HG02642 (cell line): Measurements from ENCODE around the gene SAFB2.
"Not testable (repeated sequence)": the region's sequence is repeated elsewhere in the genome, so short reads cannot be mapped to it uniquely, and the experiment has no call there.

Source experiments
- ATAC-seq: cut with Tn5 transposase; IDR thresholded peaks from one replicate; pipeline ENCODE4 v1.9.1; 2021; ENCODE audit warnings: mild to moderate bottlenecking; ENCODE audit not compliant: unreplicated experiment, poor library complexity

The SAFB2 gene

DNA sequence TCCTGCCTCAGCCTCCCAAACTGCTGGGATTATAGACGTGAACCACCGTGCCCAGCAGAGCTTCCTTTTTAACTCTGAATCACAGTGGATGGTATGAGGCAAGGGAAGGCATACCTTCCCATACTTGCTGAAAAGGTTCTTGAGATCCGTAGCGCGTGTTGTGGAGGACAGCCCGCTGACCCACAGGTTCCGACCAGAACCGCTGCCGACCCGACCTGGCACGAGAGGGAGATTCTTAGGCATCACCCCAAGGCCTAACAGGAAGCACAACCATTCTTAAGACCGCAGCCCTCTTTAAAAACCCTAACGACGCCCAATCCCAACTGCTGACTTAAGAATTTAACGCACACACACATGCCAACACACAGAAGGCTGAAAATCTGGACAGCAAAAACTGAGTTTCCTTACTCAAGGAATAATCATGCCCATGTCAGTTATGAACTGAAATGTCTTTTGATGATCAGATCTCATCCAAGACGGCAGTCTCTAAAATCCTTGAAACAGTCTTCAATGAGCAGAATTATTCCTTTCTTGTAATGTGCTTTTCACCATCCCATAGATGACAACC, 12.6 kb downstream of the SAFB2 start:
- ATAC-seq = no peak

DNA sequence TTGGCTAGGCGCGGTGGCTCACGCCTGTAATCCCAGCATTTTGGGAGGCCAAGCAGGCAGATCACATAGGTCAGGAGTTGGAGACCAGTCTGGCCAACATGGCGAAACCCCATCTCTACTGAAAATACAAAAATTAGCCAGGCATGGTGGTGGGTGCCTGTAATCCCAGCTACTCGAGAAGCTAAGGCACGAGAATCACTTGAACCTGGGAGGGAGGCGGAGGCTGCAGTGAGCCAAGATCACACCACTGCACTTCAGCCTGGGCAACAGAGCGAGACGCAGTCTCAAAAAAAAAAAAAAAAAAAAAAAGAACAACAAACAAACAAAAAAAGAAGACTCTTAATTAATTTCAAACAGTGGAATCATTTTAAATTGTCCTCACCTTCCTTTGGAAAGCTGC, 13.8 kb downstream of the SAFB2 start:
- ATAC-seq = not testable (repeated sequence)

DNA sequence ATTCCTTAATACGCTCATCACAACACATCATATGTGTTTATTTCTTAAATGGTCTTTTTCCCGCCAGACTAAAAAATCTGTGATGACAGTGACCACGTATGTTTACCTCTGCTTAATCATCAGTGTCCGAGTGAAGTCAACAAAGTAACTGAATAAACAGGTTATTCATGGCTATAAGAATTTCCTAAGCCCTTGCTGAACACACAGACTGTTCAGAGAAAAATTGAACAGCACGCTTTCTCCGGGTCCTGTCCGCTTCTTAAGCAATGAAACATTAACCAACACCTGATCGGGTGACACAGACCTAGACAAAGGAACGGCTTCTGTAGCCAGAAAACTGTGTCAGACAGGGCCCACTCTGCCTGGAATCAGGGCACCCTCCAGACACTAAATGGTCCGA, 14.3 kb downstream of the SAFB2 start:
- no peak for ATAC-seq

DNA sequence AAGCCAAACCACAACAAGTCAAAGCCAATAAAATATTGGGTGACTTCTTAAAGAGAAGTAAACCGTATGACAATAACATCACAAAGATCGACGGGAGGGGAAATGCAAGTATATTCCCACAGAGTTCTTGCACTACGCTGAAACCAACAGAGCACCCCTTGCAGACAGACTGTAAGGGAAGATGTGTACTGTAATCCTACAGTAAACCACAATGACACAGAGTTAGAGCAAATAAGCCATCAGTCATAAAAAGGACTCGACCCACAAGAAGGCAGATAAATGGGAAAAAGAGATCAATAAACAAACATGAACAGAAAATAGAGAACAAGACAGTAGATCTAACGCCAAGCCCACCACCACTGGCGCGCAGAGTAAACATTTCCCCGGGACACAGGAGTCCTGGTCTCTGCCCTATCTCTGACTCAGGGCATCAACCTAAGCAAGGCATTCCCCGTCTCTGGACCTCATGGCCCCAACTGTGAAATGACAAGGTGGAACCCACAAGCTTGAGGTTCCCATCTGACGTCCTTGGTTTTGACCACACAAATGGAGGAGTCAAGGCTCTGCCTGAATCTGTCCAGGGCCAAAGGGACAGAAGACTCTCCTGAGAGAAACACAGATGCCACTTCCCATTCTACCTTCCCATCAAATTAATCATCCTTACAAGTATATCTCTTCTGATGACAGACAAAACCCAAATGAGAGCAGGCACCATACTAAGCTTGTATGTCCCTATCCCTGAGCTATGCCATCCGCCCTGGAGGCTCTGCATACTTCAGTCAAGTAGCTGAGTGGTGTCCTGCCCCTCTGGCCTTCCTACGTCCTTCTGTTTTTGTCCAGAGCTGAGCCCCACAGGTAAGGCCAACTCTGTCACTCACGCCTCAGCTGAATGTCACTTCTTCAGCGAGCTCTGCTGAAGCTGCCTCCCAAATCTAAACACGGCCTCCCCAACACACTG, 15.0 kb downstream of the SAFB2 start:
- no peak for ATAC-seq

DNA sequence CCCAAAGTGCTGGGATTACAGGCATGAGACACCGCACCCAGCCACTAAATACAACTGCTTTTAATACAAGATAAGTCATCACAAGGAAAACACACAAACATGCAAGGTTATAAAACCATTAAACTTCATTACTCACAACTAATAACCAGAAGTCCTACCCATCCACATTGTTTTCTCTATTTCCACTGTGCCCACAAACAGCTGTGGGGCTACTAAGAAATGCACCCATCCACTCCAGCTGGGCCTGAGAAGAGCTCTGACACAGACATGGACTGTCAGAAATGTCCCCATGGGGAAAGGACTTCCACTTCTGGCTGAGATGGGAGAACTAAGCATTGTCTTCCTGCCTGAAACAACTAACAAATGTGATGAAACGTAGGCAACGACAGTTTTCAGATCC, 17.2 kb downstream of the SAFB2 start:
- ATAC-seq = no peak

DNA sequence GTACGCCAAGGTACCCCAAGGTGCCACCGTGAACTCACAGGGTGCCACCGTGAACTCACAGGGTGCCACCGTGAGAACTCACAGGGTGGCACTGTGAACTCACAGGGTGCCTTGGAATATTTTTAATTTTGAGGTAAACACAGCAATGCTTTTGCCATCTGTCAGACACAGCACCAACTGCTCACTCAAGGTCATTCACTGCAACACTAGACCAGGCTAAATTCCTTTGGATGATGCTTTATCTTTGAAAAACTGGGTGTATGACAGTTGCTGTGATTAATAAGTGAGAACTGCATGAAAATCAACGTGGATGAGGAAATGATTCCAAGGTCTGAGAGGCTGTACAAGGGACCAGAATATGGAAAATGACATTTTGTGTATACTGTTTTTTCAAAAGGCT, 18.9 kb downstream of the SAFB2 start:
- no peak for ATAC-seq

DNA sequence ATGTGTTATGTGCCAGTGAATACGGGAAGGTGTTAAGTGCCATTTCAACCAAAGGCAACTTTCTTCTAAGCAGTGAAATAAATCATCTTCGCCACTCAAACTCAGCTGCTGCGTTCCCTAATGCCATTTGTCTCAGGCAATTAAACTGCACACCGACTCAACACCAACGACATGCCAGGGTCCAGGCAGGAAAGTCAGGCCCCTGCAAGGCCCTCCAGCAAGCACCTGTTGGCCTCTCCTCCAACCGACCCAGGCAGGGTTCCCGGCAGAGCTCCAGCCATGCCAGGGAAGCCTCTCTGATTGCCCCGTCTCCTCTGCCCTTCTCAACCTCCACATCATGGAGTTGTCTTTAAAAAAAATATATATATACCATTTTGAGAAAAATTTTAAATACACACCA, 21.8 kb downstream of the SAFB2 start:
- no peak for ATAC-seq

DNA sequence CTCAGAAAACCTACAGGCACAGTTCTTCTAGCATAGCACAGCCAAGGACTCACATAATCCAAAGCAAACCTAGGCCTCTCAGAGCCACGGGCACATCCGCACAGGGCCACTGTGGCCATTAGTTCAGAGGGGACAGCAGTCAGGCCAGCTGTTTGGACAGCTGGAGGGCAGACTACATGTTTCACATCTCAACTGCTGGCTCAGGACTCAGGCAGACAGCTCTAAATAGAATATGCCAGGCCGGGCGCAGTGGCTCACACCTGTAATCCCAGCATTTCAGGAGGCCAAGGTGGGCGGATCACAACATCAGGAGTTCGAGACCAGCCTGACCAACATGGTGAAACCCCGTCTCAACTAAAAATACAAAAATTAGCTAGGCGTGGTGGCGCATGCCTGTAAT, 26.8 kb downstream of the SAFB2 start:
- ATAC-seq = no peak

DNA sequence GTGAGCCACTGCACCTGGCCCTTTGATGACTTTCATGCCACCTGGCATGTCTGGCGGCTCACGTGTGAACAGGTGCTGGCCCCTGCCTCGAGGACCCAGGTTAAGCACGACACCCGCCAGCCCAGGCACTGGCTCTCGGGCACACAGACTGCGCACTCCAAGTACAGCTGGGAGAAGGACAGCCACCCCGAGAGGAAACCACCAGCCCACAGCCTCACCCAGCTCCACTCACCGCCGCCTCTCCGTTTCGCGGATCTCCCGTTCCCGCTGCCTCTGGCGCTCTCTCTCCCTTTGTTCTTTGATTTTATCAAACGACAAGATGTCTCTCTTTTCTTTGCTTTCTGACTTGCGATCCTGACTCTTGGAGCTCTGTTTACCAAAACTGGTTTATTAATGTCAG, 27.4 kb downstream of the SAFB2 start:
- no peak for ATAC-seq

DNA sequence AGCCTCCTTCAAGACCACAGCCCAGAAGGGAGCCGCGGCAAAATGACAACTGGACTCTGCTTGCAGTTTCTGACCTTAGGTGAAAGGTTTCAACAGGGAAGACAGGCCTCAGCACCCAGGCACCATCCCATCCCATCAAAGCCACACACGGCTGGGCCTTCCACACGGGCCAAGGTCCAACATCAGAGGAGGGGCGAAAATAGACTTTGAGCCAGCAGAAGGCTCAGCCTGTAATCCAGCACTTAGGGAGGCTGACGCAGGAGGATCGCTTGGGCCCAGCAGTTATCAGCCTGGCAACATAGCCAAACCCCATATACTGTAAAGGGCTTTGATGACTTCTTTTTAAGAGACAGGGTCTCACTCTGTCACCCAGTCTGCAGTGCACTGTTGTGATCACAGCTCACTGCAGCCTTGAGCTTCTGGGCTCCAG, 28.0 kb downstream of the SAFB2 start:
- no peak for ATAC-seq

DNA sequence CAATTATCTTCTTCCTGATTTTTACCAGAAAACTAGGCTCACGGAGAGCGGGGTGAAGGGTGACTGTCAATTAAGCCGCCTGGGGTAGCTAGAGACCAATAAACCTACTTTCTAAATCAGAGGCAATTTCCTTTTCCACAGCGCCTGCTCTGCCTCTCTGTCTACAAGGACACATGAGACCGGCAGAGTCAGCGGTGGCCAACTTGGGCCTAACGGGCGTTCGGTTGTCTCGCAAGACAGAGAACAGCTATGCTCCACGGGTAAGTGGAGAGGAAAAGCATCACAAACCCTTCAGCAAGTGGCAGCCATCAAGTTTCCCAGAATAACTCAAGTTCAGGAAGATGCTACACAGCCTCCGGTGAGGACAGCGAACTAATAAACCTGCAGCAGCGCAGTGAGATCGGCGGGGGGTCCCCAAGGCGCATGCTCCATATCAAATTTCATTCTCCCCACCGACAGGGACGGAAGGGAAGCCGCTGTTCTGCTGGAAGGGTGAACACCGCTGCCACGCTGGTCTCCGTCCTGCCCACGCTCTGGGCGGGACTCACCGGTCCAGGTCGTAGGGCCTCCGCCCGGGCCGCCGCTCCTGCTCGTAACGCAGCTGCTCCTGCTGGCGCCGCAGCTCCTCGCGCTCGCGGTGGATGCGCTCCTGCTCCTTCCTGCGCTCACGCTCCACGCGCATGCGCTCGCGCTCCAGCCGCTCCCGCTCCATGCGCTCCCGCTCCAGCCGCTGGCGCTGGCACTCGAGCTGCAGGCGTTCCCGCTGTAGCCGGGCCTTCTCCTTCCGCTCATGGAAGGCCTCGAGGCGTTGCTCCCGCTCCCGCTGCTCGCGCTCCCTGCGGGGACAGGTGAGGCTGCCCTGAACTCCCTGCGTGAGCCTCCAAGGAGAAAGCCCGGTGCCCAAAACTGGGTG, 29.0 kb downstream of the SAFB2 start:
- ATAC-seq = no peak

DNA sequence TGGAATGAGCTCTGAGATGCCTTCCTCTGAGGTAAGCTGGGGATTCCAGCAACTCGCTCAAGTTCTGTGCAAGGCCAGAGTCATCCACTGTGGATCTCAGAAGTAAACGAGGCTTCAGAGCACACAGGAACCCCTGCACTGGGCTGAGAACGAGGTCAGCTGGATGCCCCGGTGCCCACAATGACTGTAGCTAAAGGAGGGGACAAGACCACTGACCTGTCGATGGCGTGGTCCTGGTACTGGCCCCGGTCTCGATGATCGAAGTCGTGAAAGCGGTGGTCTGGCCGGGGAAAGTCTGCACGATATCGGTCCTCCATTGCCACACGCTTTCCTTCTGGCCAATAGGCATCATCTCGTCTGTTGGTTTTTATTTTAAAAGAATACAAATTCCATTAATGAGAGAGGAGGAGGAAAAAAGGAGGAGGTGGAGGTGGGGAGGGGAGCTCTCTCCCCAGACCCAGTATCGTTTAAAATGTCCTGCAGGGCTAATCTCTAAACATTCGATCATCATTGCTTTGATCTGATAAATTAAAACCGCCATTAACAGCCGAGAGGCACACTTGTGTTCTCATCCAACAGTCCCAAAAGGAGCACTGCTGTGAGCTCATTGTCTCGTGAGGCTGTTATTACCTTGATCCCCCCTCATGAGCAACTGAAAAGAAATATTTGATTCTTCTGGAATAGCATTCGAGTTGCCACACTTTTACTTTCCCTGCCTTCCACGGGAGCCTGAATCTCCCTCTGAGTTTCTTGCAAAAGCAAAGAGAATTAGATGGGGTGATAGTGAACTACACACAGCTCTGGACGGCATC, 29.8 kb downstream of the SAFB2 start:
- no peak for ATAC-seq

DNA sequence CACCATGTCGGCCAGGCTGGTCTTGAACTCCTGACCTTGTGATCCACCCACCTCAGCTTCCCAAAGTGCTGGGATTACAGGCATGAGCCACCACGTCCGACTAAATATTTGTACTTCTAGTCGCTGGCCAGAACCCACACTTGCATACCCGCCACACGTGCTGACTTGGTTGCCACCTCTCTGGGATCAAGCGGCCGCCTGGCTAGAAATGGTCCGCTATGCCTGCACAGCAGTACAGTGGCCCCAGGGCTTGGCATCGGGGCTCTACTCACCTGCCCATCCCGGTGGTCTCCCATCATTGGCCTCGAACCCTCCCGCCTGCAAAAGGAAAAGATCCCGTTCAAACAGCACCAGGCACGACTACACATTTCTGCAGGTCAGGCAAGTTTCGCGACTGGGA, 31.1 kb downstream of the SAFB2 start:
- ATAC-seq = no peak

DNA sequence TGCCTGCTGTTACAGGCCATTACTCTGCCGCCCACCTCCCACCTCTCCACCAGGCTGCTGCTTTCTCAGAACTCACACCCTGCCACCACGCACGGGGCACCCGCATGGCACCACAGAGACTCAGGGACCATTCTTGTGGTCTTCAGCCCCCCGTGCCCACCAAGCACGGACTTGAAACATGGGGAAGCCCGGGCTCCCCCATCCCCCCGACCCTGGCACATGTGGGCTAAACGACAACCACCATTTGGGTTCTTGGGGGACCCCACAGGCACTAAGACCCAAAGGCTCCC, 31.8 kb downstream of the SAFB2 start:
- no peak for ATAC-seq

DNA sequence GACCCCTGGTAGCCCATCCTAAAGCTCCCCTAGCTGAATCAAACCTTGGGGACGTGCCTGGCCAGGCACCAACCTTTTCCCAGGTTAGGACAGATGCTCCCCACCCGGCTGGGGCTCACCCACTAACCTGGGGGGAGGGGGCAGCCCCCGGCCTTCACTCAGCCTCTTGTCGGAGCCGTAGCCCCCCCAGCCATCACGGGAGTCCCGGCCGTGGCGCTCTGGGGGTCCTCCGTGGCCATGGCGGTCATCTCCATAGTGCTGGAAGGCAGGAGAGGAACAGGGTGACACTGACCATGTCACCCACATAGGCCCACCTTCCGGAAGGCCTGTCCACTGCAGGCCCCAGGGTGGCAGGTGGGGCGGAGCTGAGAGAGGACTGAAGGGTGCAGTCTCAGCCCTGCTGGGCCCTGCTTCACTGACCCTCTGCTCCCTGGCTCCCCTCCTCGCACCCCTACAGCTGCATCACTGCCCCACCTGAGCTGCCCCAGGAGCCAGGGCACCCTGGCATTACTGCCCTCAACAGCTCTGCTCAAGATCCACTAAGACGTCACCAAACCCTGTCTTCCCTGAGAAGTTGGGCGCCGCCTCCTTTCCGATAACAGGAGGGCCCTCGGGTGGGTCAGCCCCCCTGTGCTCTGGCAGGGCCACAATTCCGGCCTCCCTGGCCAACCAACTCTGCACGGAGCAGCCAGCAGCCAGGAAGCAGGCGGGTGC, 32.3 kb downstream of the SAFB2 start:
- no peak for ATAC-seq

DNA sequence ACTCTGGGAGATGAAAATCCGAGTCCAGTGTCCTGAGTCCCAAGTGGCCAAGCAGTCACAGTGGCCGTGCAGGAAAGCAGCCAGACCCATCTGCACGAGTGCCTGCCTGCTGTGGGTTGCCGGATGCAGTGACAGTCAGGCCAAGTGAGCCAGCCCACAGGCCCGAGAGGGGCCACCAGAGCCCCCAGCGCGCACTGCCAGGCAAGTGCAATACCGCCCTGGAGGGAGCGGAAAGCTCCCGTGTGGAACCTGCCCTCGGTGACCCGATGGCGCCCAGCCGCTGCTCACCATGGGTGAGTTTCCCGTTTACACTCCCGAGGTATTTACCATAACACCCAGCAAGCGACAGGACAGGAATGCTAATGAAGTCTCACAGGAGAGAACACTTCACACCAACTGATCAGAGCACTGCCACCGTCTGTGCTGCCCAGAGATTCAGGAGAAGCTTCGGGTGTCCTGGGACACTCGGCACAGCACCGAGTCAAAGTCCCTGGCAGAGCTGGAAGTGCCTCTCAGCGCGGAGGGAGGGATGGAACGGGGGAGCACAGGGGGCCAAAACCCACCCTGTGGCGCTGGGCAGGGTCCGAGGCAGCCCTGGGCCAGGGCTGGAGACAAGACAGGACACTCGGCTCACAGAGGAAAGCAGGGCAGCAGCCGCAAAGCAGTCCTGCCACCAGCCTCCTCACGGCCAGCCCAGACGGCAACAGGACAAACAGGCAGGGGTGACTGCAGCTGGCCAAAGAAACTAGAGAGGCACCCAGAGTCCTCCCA, 33.5 kb downstream of the SAFB2 start:
- no peak for ATAC-seq

DNA sequence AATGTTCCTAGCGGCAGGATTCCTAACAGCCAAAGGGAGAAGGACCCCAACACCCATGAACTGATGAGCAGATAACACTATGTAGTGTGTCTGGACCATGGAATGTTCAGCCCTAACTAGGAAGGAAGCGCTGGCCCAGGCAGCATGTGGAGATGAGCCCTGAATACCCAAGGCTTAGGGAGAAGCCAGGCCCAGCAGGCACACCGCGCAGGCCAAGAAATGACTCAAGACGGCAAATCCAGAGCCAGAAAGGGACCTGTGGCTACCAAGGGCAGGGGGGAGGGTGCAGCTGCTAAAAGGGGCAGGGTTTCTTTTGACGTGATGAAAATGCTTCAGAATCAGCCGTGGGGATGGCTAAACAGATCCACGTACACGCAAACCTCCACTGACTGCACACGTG, 34.1 kb downstream of the SAFB2 start:
- no peak for ATAC-seq

DNA sequence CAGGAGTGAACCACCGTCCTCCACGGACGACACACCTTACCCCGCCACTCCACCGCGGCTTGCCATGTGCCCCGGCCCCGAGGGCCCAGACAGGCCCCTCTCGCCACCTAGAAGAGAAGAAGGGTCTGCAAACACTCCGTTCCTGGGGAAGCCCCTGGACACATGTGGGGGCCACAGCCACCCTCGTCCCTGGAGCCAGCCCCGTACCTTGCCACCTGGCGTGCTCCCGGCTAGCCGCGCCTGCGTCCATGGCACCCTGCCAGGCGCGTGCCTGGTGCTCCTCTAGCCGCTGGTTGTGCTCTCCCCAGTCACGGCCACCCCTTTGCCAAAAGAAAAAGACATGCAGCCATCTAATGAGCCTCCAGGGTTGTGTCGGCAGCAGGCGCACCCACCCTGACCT, 34.9 kb downstream of the SAFB2 start:
- ATAC-seq = no peak

DNA sequence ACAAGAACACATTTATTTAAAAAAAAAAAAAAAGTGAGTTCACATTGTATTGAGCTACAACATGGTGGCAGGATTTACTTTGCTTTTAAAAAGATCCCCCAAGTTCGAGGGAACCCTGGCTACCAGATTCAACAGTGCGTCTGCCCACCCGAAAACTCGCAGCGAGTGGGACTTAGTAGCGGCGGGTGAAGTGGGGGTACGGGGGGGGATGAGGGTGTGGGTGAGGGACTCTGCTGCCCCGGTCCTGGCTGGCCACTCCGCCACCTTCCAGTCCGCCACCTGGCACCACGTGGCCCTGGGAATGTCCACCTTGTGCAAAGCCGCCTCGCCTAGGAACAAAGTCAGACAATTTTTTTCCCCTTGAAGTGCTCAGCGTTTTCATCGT, 35.5 kb downstream of the SAFB2 start:
- ATAC-seq = no peak
